Renal cortex interstitium (tissue), 11 donors: ENCODE results near the gene PDZD2. TPM values are rescaled to one million over a fixed set of nuclear protein-coding genes. Genes with fewer than 3 reads are reported as not detected.

Experiments
- DNase-seq, 11 donors: peaks; one replicate each; pipeline ENCODE4 v3.0.0-alpha.2; 2013; ENCODE audit warnings: low read depth in 9 of 11, low spot score in 4 of 11; ENCODE audit errors: extremely low read depth in 1 of 11
- polyA plus RNA-seq, 3 donors: library from polyadenylated mRNA; unstranded; fragments of 120-200 nt; gene quantifications; one replicate each; pipeline ENCODE4 v1.2.1, GENCODE V29; 2013; ENCODE audit not compliant: insufficient read length in 3 of 3

Gene PDZD2
- polyA plus RNA-seq, 3 donors, result 17.3 to 21.6 (median 21.2) TPM

- peak in 1 of 11 donors; percentile 17 for DNase-seq
These were observed 147.2 kb downstream of the PDZD2 start for GRCh38 chr5:31786090-31786631.

GRCh38 chr5:31794009-31794408 is 155.1 kb downstream of the PDZD2 start:
- DNase-seq, result no peak

- DNase-seq, result no peak
These were observed 159.2 kb downstream of the PDZD2 start for GRCh38 chr5:31798168-31798567.

GRCh38 chr5:31800351-31800750 is 161.4 kb downstream of the PDZD2 start:
- DNase-seq, result no peak

- no peak for DNase-seq
These were observed 167.0 kb downstream of the PDZD2 start for GRCh38 chr5:31805785-31806400.

- DNase-seq, result no peak
These were observed 167.6 kb downstream of the PDZD2 start for GRCh38 chr5:31806561-31806960.

GRCh38 chr5:31807789-31808540 is 169.0 kb downstream of the PDZD2 start:
- no peak for DNase-seq

GRCh38 chr5:31809050-31809870 is 170.3 kb downstream of the PDZD2 start:
- DNase-seq, result peak in 10 of 11 donors; percentile 55 to 81 (median 70)

- no peak for DNase-seq
These were observed 172.3 kb downstream of the PDZD2 start for GRCh38 chr5:31811210-31811609.

GRCh38 chr5:31815376-31815775 is 176.4 kb downstream of the PDZD2 start:
- DNase-seq, result no peak

- no peak for DNase-seq
These were observed 181.1 kb downstream of the PDZD2 start for GRCh38 chr5:31819926-31820516.

GRCh38 chr5:31823472-31823871 is 184.5 kb downstream of the PDZD2 start:
- DNase-seq, result no peak

- peak in 1 of 11 donors; percentile 13 for DNase-seq
These were observed 186.1 kb downstream of the PDZD2 start for GRCh38 chr5:31824869-31825517.

- DNase-seq, result peak; percentile 41 to 76 (median 52)
These were observed 186.7 kb downstream of the PDZD2 start for GRCh38 chr5:31825518-31826068.

GRCh38 chr5:31827867-31828266 is 188.9 kb downstream of the PDZD2 start:
- DNase-seq, result no peak

GRCh38 chr5:31832966-31833365 is 194.0 kb downstream of the PDZD2 start:
- DNase-seq, result no peak

- DNase-seq, result no peak
These were observed 194.8 kb downstream of the PDZD2 start for GRCh38 chr5:31833710-31834109.

GRCh38 chr5:31844622-31845345 is 205.9 kb downstream of the PDZD2 start:
- no peak for DNase-seq
